ENCODE measurements around the gene NUDT22.

Gene NUDT22

GRCh38 chr11:64227405-64227956, 1.4 kb downstream of the NUDT22 start:
- H3K4me3 ChIP-seq (ENCODE audit: low read depth, low read length), result peak overlapping the region; percentile 83
- DNase-seq (ENCODE audit: low read depth), result no peak
- TF ChIP-seq MYC (IDR thresholded peaks at IDR 0.05; ENCODE audit: low read depth, low read length), result no peak
- TF ChIP-seq, protein P1, sequence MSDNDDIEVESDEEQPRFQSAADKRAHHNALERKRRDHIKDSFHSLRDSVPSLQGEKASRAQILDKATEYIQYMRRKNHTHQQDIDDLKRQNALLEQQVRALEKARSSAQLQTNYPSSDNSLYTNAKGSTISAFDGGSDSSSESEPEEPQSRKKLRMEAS (IDR thresholded peaks at IDR 0.05; ENCODE audit: low read depth, low read length), result no peak
- no peak for TF ChIP-seq POLR2A (IDR thresholded peaks at IDR 0.05; ENCODE audit: extremely low read depth, insufficient read length)
- TF ChIP-seq CTCF (IDR thresholded peaks at IDR 0.05; ENCODE audit: low read depth, low read length), result no peak

DNA sequence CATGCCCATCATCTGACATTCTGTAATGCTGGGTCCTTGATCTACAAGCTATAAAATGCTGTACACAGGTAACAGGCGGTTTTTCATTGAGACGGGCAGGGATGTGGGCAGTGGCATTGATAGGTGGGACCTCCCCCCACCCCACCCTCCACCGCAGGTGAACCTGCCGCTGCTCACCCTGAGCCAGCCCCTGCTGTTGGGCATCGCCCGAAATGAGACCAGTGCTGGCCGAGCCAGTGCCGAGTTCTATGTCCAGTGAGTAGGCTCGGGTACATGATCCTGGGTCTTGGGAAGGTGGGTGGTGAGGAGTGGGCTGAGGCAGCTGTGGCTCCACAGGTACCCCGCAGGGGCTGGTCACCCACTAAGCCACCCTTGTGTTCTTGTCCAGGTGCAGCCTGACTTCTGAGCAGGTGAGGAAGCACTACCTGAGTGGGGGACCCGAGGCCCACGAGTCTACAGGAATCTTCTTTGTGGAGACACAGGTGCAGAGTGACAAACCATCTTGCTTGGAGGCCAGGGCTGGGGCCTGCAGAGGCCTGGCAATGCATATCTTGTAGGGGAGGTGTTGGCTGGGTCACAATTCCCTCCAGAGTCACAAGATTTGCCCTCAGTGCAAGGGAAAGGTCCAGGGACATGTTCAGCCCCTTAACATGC, 3.1 kb downstream of the NUDT22 start:
- TF ChIP-seq, protein P1 (IDR thresholded peaks at IDR 0.05; ENCODE audit: low read depth, low read length), result no peak
- TF ChIP-seq CTCF (IDR thresholded peaks at IDR 0.05; ENCODE audit: low read depth, low read length), result no peak
- no peak for TF ChIP-seq POLR2A (IDR thresholded peaks at IDR 0.05; ENCODE audit: extremely low read depth, insufficient read length)
- no peak for TF ChIP-seq MYC (IDR thresholded peaks at IDR 0.05; ENCODE audit: low read depth, low read length)
- no peak for DNase-seq (ENCODE audit: low read depth)
- no peak overlapping the region for H3K4me3 ChIP-seq (ENCODE audit: low read depth, low read length)

GRCh38 chr11:64229744-64230170, 3.7 kb downstream of the NUDT22 start:
- no peak for DNase-seq (ENCODE audit: low read depth)
- TF ChIP-seq MYC (IDR thresholded peaks at IDR 0.05; ENCODE audit: low read depth, low read length) (no peak), POLR2A (IDR thresholded peaks at IDR 0.05; ENCODE audit: extremely low read depth, insufficient read length) (no peak), CTCF (IDR thresholded peaks at IDR 0.05; ENCODE audit: low read depth, low read length) (no peak)
- TF ChIP-seq, protein P1 (IDR thresholded peaks at IDR 0.05; ENCODE audit: low read depth, low read length), result no peak

DNA sequence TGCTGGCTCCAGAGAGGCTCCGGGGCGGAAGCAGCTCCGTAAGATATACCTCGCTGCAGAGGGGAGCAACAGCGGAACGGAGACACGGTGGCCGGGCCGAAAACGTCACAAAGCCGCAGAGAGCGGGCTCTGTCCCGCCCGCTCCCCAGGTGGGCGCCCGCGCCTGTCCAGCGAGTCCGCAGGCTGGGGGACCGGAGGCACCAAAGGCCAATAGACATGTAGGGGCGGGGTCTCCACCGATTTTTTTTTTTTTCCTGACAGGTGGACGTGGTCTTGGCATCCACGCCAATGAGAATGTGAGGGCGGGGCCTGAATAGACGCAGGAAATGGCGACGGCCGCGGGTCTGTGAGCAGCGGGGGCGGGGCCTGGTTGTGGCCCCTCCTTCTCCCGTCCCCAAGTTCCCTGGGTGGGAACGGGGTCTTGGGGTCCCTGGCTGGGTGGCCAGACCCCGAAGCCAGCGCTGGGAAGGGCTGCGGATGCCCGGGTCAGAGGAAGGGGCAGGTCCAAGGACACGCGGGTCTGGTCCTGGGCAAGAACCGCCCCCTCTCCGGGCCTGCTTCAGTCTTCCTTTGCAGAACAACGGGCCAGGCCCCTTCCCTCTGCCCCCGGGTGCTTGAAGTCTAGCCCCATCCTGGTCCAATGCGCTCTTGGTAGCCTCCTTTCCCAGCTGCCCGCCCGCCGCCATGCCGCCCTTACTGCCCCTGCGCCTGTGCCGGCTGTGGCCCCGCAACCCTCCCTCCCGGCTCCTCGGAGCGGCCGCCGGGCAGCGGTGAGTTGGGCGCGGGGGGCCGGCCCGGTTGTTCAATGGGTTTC, 4.3 kb downstream of the NUDT22 start, which contains the start of gene DNAJC4:
Gene DNAJC4, plus strand, starts transcription at position 378 of the 814 bp plus-strand sequence. Its CDS starts 307 bp downstream, at position 685.
- peak; percentile 49 for TF ChIP-seq POLR2A (IDR thresholded peaks at IDR 0.05; ENCODE audit: extremely low read depth, insufficient read length)
- TF ChIP-seq, protein P1 (IDR thresholded peaks at IDR 0.05; ENCODE audit: low read depth, low read length), result peak; percentile 46; the same call in 1 of the 2 replicates
- no peak for TF ChIP-seq CTCF (IDR thresholded peaks at IDR 0.05; ENCODE audit: low read depth, low read length)
- TF ChIP-seq MYC (IDR thresholded peaks at IDR 0.05; ENCODE audit: low read depth, low read length), result peak; percentile 55
- peak within 1 kb of the TSS; percentile 70 for H3K4me3 ChIP-seq (ENCODE audit: low read depth, low read length)
- DNase-seq (ENCODE audit: low read depth), result peak; percentile 95

More at GRCh38 chr11:64229744-64230170, 3.7 kb downstream of the NUDT22 start:
- H3K4me3 ChIP-seq (ENCODE audit: low read depth, low read length), result peak overlapping the region; percentile 70

DNA sequence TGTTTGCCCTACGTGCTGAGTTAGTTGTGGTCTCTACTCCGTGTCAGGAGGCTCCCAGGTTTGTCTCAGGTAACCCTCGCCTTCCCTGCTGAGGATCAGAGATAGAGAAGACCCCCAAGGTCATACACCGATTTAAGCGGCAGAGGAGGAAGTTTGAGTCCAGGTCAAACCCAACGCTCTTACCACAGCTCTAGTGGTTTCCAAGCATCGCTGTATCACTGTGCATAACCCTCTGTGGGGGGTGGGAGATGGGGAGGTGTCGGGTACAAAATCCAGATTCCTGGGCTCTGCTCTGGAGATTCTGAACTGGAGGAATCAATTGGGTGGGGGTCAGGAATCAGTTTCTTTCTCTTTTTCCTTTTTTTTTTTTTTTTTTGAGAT, 4.9 kb downstream of the NUDT22 start:
- DNase-seq (ENCODE audit: low read depth), result peak; percentile 78
- TF ChIP-seq MYC (IDR thresholded peaks at IDR 0.05; ENCODE audit: low read depth, low read length) (peak; percentile 16; the same call in 1 of the 2 replicates), POLR2A (IDR thresholded peaks at IDR 0.05; ENCODE audit: extremely low read depth, insufficient read length) (peak; percentile 2), CTCF (IDR thresholded peaks at IDR 0.05; ENCODE audit: low read depth, low read length) (no peak)
- TF ChIP-seq, protein P1 (IDR thresholded peaks at IDR 0.05; ENCODE audit: low read depth, low read length), result no peak
- H3K4me3 ChIP-seq (ENCODE audit: low read depth, low read length), result peak overlapping the region; percentile 70
